Mesenchymal stem cell (in vitro differentiated cells and primary cell): ENCODE measurements around the gene CCDC89.

Source experiments
- DNase-seq: peaks from one replicate; pipeline ENCODE4 v3.0.0-alpha.2; 2013
- H2AFZ ChIP-seq: one replicate; pipeline ENCODE4 v1.6.1; 2013; ENCODE audit warnings: low read depth, mild to moderate bottlenecking, control low read depth, inconsistent platforms, low read length, moderate library complexity
- H2AK5ac ChIP-seq: 2 replicates; pipeline ENCODE4 v1.6.1; 2013; ENCODE audit warnings: low read length, moderate library complexity, mild to moderate bottlenecking, inconsistent platforms; ENCODE audit not compliant: severe bottlenecking
- H2BK120ac ChIP-seq: one replicate; pipeline ENCODE4 v1.6.1; 2013; ENCODE audit warnings: low read depth, mild to moderate bottlenecking, inconsistent platforms, low read length, moderate library complexity
- H2BK12ac ChIP-seq, 2 experiments: one replicate each; pipeline ENCODE4 v1.6.1; 2013; ENCODE audit warnings: inconsistent platforms in 2 of 2, low read length in 2 of 2, mild to moderate bottlenecking in 2 of 2, moderate library complexity in 2 of 2, control low read depth in 1 of 2
- H2BK15ac ChIP-seq: one replicate; pipeline ENCODE4 v1.6.1; 2013; ENCODE audit warnings: mild to moderate bottlenecking, low read depth, inconsistent platforms; ENCODE audit not compliant: poor library complexity, severe bottlenecking
- H2BK5ac ChIP-seq: 2 replicates; pipeline ENCODE4 v1.6.1; 2013; ENCODE audit warnings: low read depth, mild to moderate bottlenecking, low read length, control low read depth, inconsistent platforms; ENCODE audit not compliant: poor library complexity, severe bottlenecking
- H3K14ac ChIP-seq, 2 experiments: one replicate each; pipeline ENCODE4 v1.6.1; 2013; ENCODE audit warnings: inconsistent platforms in 2 of 2, low read length in 2 of 2, control low read depth in 1 of 2, mild to moderate bottlenecking in 1 of 2, moderate library complexity in 1 of 2
- H3K18ac ChIP-seq, 2 experiments: one replicate each; pipeline ENCODE4 v1.6.1; 2013; ENCODE audit warnings: inconsistent platforms in 2 of 2, low read length in 2 of 2, control low read depth in 1 of 2, low read depth in 1 of 2, mild to moderate bottlenecking in 1 of 2
- H3K23ac ChIP-seq, 2 experiments: one replicate each; pipeline ENCODE4 v1.6.1; 2013; ENCODE audit warnings: inconsistent platforms in 2 of 2, low read length in 2 of 2, mild to moderate bottlenecking in 2 of 2, moderate library complexity in 2 of 2, control low read depth in 1 of 2
- H3K27ac ChIP-seq: 2 replicates; pipeline ENCODE4 v1.5.1; 2013; ENCODE audit warnings: mild to moderate bottlenecking, moderate library complexity, low read length, control low read depth, inconsistent platforms; ENCODE audit not compliant: poor library complexity, severe bottlenecking
- H3K27me3 ChIP-seq, 2 experiments: 2 replicates each; pipeline versions ENCODE4 v1.6.1 to v1.7.0; 2013; ENCODE audit warnings: low read length in 2 of 2, mild to moderate bottlenecking in 2 of 2, moderate library complexity in 2 of 2, control low read depth in 1 of 2, inconsistent platforms in 1 of 2; ENCODE audit not compliant: control insufficient read depth in 1 of 2, insufficient read depth in 1 of 2
- H3K36me3 ChIP-seq, 2 experiments: 2 replicates each; pipeline versions ENCODE4 v1.6.1 to v1.7.0; 2013; ENCODE audit warnings: low read length in 2 of 2, control low read depth in 1 of 2, inconsistent platforms in 1 of 2, low read depth in 1 of 2, mild to moderate bottlenecking in 1 of 2; ENCODE audit not compliant: insufficient read depth in 2 of 2, control insufficient read depth in 1 of 2
- H3K4ac ChIP-seq, 2 experiments: one replicate each; pipeline ENCODE4 v1.6.1; 2013; ENCODE audit warnings: inconsistent platforms in 2 of 2, low read length in 2 of 2, mild to moderate bottlenecking in 2 of 2, moderate library complexity in 2 of 2, control low read depth in 1 of 2, low read depth in 1 of 2
- H3K4me1 ChIP-seq: 2 replicates; pipeline ENCODE4 v1.6.1; 2013; ENCODE audit warnings: low read depth, low read length, control low read depth; ENCODE audit not compliant: control insufficient read depth, insufficient read depth
- H3K4me2 ChIP-seq: 2 replicates; pipeline ENCODE4 v1.6.1; 2013; ENCODE audit warnings: low read length, mild to moderate bottlenecking, inconsistent platforms; ENCODE audit not compliant: poor library complexity, severe bottlenecking
- H3K4me3 ChIP-seq, 2 experiments: 2 replicates each; pipeline versions ENCODE4 v1.5.1 to v1.7.0; 2013; ENCODE audit warnings: low read length in 2 of 2, mild to moderate bottlenecking in 2 of 2, control low read depth in 1 of 2, low read depth in 1 of 2; ENCODE audit not compliant: insufficient read depth in 1 of 2
- H3K79me1 ChIP-seq: replicated peaks from 2 replicates; pipeline ENCODE4 v1.6.1; 2013; ENCODE audit warnings: mild to moderate bottlenecking, control low read depth, low read length, inconsistent platforms; ENCODE audit not compliant: poor library complexity, severe bottlenecking
- H3K9ac ChIP-seq: 2 replicates; pipeline ENCODE4 v1.7.0; 2013; ENCODE audit warnings: mild to moderate bottlenecking, low read length, moderate library complexity
- H3K9me3 ChIP-seq: 2 replicates; pipeline ENCODE4 v1.7.0; 2013; ENCODE audit warnings: mild to moderate bottlenecking, low read length; ENCODE audit not compliant: control insufficient read depth
- H4K8ac ChIP-seq: one replicate; pipeline ENCODE4 v1.6.1; 2013; ENCODE audit warnings: inconsistent platforms, mild to moderate bottlenecking, low read length, moderate library complexity
- H4K91ac ChIP-seq: one replicate; pipeline ENCODE4 v1.6.1; 2013; ENCODE audit warnings: mild to moderate bottlenecking, low read length, inconsistent platforms
- WGBS: methylation state at CpG from one replicate; pipeline ENCODE4 v1.1.7; 2013; ENCODE audit warnings: mixed read lengths; 5-methylcytosine and 5-hydroxymethylcytosine counted together

CCDC89 gene

GRCh38 chr11:85718126-85718943 is 32.3 kb upstream of the CCDC89 start:
- Histone ChIP-seq H3K23ac (no peak overlapping the region), H4K8ac (no peak overlapping the region), H3K27ac (peak overlapping the region; percentile 93), H2AFZ (peak overlapping the region; percentile 39), H3K27me3 (no peaks in the 10 kb centered on the region), H3K18ac (peak overlapping the region in 1 of 2 experiments; percentile 34), H2BK12ac (no peak overlapping the region), H3K36me3 (peaks cover 0 to 9% of the 10 kb centered on the region in 2 experiments), H3K9ac (peak overlapping the region; percentile 94), H2BK120ac (no peak overlapping the region), H2BK15ac (no peak overlapping the region), H3K4me3 (peak overlapping the region in 1 of 2 experiments; percentile 85), H2BK5ac (peak overlapping the region; percentile 88), H3K14ac (no peak overlapping the region), H3K4me1 (peaks cover 3% of the 10 kb centered on the region), H4K91ac (no peak overlapping the region), H3K4ac (no peak overlapping the region), H2AK5ac (peak overlapping the region; percentile 93), H3K79me1 (peaks cover 2% of the 10 kb centered on the region), H3K4me2 (peak overlapping the region; percentile 61), H3K9me3 (no peaks in the 10 kb centered on the region)
- DNase-seq, result no peak
- WGBS, result 78% methylated on average over 7 of the region's 7 CpGs

- Histone ChIP-seq H2BK15ac (no peak overlapping the region), H3K23ac (no peak overlapping the region), H3K4me1 (peaks cover 6% of the 10 kb centered on the region), H4K91ac (no peak overlapping the region), H2AFZ (no peak overlapping the region), H3K79me1 (peaks cover 2% of the 10 kb centered on the region), H3K4ac (no peak overlapping the region), H2AK5ac (no peak overlapping the region), H3K4me2 (no peak overlapping the region), H4K8ac (no peak overlapping the region), H2BK5ac (no peak overlapping the region), H3K4me3 (peak overlapping the region in 1 of 2 experiments; percentile 85), H3K14ac (no peak overlapping the region), H3K36me3 (peaks cover 0 to 12% of the 10 kb centered on the region in 2 experiments), H3K27me3 (no peaks in the 10 kb centered on the region), H3K9me3 (no peaks in the 10 kb centered on the region), H2BK120ac (no peak overlapping the region), H3K9ac (peak overlapping the region; percentile 94), H3K18ac (no peak overlapping the region), H3K27ac (no peak overlapping the region), H2BK12ac (no peak overlapping the region)
- WGBS, result 100% methylated on average over 1 of the region's 2 CpGs
- DNase-seq, result no peak
These were observed 31.4 kb upstream of the CCDC89 start for GRCh38 chr11:85717429-85717828.

GRCh38 chr11:85712953-85713352 is 27.0 kb upstream of the CCDC89 start:
- H2BK120ac ChIP-seq, result no peak overlapping the region
- H3K4me1 ChIP-seq, result peaks cover 3% of the 10 kb centered on the region
- no peak overlapping the region for H3K4me2 ChIP-seq
- no peak overlapping the region for H2BK15ac ChIP-seq
- H3K14ac ChIP-seq, result no peak overlapping the region
- no peak overlapping the region for H2BK12ac ChIP-seq
- H4K91ac ChIP-seq, result no peak overlapping the region
- peaks cover 6% of the 10 kb centered on the region for H3K79me1 ChIP-seq
- H4K8ac ChIP-seq, result no peak overlapping the region
- peaks cover 0 to 12% of the 10 kb centered on the region in 2 experiments for H3K36me3 ChIP-seq
- no peak overlapping the region for H2AFZ ChIP-seq
- WGBS, result 95% methylated on average over 3 of the region's 3 CpGs
- H3K27me3 ChIP-seq, result no peaks in the 10 kb centered on the region
- H2AK5ac ChIP-seq, result no peak overlapping the region
- no peak overlapping the region for H3K18ac ChIP-seq
- peak overlapping the region; percentile 69 for H3K27ac ChIP-seq
- H3K9ac ChIP-seq, result no peak overlapping the region
- peak overlapping the region; percentile 68 for H2BK5ac ChIP-seq
- H3K4ac ChIP-seq, result no peak overlapping the region
- H3K4me3 ChIP-seq, result no peak overlapping the region
- H3K9me3 ChIP-seq, result no peaks in the 10 kb centered on the region
- no peak for DNase-seq
- no peak overlapping the region for H3K23ac ChIP-seq

GRCh38 chr11:85710917-85711316 is 24.9 kb upstream of the CCDC89 start:
- WGBS, result 71% methylated on average over 4 of the region's 5 CpGs
- H3K27me3 ChIP-seq, result no peaks in the 10 kb centered on the region

More at GRCh38 chr11:85710917-85711316, 24.9 kb upstream of the CCDC89 start:
- H2BK15ac ChIP-seq, result no peak overlapping the region
- H3K23ac ChIP-seq, result no peak overlapping the region
- no peak overlapping the region for H3K9ac ChIP-seq
- peaks cover 3 to 19% of the 10 kb centered on the region in 2 experiments for H3K36me3 ChIP-seq
- no peak overlapping the region for H3K14ac ChIP-seq
- H2AFZ ChIP-seq, result no peak overlapping the region
- H3K18ac ChIP-seq, result no peak overlapping the region
- H2BK120ac ChIP-seq, result no peak overlapping the region
- H2AK5ac ChIP-seq, result peak overlapping the region; percentile 49
- no peak for DNase-seq
- H3K27ac ChIP-seq, result no peak overlapping the region
- H3K4me2 ChIP-seq, result no peak overlapping the region
- H4K8ac ChIP-seq, result no peak overlapping the region
- no peak overlapping the region for H4K91ac ChIP-seq
- H3K79me1 ChIP-seq, result peaks cover 6% of the 10 kb centered on the region
- H2BK5ac ChIP-seq, result no peak overlapping the region
- peaks cover 3% of the 10 kb centered on the region for H3K4me1 ChIP-seq
- no peak overlapping the region for H3K4ac ChIP-seq
- no peak overlapping the region for H3K4me3 ChIP-seq
- H2BK12ac ChIP-seq, result no peak overlapping the region
- H3K9me3 ChIP-seq, result no peaks in the 10 kb centered on the region
